Vagina (tissue), 2 donors: ENCODE data around the gene RRAS2.

Experiments used
- POLR2AphosphoS5 ChIP-seq, 2 donors: sonication (generic); formaldehyde crosslinking; IDR thresholded peaks; one replicate each; pipeline ENCODE4 v1.9.0; 2017; ENCODE audit warnings: antibody characterized with exemption in 2 of 2, mild to moderate bottlenecking in 2 of 2, low read depth in 1 of 2; ENCODE audit not compliant: insufficient read depth in 1 of 2
- TF ChIP-seq, protein P1 (sequence below), 3 experiments: fragments of 450-650 bp in 2 of 3; fragments of 200-600 bp in 1 of 3; sonication (generic) in 1 of 3; IDR thresholded peaks; one replicate each; pipeline ENCODE4 v1.5.1; 2017 to 2019; ENCODE audit warnings: antibody characterized with exemption in 3 of 3, mild to moderate bottlenecking in 2 of 3, moderate library complexity in 2 of 3

DNA sequence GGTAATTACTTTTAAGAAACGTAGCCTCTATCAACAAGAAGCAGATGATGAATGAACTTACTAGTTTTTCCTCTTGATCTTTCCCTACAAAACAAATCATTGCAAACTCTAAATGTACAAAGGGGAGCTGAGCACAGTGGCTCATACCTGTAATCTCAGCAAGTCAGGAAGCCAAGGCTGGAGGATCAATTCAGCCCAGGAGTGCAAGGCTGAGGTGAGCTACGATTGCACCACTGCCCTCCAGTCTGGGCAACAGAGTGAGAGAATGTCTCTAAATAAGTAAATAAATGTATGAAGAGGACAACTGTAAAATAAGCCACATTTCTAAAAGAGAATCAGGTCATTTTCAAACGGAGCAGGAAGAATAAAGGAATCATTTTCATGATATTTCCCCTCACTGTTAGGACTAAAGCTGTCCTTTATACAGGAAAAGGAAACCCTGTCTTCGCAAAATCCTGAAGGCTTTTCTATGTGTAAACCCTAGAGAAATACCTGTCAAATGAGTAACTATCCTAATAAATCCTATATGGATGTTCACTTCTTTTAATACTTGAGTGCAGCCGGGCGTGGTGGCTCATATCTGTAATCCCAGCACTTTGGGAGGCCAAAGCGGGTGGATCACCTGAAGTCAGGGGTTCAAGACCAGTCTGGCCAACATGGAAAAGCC, 41.2 kb downstream of the RRAS2 start:
- TF ChIP-seq, protein P1, sequence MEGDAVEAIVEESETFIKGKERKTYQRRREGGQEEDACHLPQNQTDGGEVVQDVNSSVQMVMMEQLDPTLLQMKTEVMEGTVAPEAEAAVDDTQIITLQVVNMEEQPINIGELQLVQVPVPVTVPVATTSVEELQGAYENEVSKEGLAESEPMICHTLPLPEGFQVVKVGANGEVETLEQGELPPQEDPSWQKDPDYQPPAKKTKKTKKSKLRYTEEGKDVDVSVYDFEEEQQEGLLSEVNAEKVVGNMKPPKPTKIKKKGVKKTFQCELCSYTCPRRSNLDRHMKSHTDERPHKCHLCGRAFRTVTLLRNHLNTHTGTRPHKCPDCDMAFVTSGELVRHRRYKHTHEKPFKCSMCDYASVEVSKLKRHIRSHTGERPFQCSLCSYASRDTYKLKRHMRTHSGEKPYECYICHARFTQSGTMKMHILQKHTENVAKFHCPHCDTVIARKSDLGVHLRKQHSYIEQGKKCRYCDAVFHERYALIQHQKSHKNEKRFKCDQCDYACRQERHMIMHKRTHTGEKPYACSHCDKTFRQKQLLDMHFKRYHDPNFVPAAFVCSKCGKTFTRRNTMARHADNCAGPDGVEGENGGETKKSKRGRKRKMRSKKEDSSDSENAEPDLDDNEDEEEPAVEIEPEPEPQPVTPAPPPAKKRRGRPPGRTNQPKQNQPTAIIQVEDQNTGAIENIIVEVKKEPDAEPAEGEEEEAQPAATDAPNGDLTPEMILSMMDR (IDR thresholded peaks at IDR 0.05): no peak
- no peak for TF ChIP-seq POLR2AphosphoS5 (IDR thresholded peaks at IDR 0.05; ENCODE audit: insufficient read depth in 1 of 2, low read depth in 1 of 2)
